HG03159 (cell line): ENCODE measurements around the gene EPN3.

Source experiments
- ATAC-seq: cut with Tn5 transposase; IDR thresholded peaks from one replicate; pipeline ENCODE4 v1.9.1; 2021; ENCODE audit warnings: mild to moderate bottlenecking, moderate library complexity; ENCODE audit not compliant: unreplicated experiment

EPN3 gene

GRCh38 chr17:50532452-50533024 lies at the start of gene EPN3:
EPN3 (plus strand) TSS chr17:50532735; CDS start chr17:50536557, 3,822 bp downstream.
- ATAC-seq, result no peak

DNA sequence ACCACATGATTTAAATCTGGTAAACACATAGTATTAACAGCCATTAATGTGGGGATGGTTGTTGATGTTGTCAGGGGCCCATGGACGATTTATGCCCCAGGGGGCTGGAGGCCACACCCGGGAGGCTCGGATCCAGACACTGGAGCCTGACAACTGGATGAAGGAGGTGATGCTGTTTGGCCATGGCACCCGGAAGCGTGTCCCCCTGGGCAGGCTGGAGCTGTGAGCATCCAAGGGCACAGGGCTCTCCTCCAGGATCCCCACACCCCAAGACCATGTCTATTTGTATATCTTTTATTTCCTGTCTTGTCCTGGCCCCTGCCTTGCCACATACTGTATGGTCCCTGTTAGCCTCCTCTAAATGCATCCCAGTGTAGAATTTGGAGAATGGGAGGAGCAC lies 49.3 kb upstream of the EPN3 start:
- no peak for ATAC-seq

DNA sequence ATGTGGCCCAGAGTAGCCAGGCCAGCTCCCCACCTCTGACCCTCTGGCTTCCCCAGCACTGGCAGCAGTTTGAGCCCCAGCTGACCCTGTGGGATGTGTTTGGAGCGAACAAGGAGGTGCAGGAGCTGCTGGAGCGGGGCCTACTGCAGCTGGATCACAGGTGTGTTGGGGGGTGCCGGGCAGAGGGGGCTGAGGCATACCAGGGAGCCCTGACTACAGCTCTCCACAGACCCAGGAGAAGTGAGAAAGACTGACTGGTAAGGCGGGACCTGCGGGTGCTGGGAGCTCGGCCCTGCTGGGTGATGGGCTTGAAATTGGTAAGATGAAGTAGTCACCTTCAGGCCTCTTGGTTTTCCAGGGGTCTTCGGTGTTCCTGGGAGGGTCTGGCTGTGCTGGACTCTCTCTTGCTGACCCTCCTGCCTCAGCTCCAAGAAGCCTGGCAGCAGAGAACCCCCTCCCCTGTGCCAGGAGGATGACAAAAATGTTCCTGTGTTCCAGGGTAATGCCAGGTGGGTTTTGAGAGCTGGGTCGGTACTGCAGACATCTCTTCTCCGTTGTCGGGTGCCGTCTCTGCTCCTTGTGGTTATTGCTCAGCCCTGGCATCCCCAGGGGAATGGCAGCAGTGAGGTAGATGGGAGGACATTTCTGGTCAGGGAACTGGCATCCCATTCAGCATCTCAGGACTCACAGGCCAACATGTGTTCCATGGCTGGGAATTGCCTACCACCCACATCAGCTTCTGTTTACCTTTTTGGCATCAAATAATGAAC lies 48.0 kb upstream of the EPN3 start:
- no peak for ATAC-seq

- no peak for ATAC-seq
Measured at GRCh38 chr17:50487213-50488096, 45.1 kb upstream of the EPN3 start.

DNA sequence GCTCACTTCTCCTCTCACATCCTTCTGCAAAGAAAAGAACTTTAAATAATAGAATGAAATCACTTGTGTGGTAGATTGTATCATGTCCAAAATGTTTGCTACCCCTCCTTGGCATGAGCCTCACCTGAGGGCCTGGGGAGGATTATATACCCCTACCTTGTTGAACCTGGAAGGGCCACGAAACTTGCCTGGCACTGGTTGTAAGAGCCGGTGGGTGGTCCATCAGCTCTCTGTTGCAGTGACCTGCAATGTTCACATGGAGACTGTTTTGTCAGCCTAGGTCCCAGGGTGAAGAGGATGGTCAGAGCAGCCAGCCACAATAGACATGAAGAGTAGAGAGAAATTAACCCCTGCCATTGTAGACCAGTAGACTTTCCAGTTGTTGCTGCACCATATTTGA lies 43.7 kb upstream of the EPN3 start:
- ATAC-seq, result no peak

DNA sequence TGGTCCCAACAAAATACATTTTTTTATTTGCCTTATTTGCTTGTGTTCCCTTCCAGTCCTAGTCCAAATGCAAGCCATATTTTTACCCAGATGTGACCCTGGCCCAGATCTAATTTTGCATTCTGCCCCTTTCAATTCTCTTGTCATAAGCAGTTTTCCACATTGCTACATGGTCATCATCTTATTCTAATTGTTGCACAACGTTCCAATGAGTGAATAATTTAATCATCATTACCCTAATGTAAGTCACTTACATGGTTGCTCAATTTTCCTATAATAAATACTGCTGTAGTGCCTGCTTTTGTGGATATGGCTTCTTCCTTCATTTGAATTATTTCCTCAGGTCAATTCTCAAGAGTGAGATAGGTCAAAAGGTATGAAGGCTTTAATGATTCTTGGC lies 41.0 kb upstream of the EPN3 start:
- ATAC-seq, result no peak

GRCh38 chr17:50492214-50492613 lies 40.3 kb upstream of the EPN3 start:
- ATAC-seq, result no peak

GRCh38 chr17:50493744-50494143 lies 38.8 kb upstream of the EPN3 start:
- ATAC-seq, result no peak

DNA sequence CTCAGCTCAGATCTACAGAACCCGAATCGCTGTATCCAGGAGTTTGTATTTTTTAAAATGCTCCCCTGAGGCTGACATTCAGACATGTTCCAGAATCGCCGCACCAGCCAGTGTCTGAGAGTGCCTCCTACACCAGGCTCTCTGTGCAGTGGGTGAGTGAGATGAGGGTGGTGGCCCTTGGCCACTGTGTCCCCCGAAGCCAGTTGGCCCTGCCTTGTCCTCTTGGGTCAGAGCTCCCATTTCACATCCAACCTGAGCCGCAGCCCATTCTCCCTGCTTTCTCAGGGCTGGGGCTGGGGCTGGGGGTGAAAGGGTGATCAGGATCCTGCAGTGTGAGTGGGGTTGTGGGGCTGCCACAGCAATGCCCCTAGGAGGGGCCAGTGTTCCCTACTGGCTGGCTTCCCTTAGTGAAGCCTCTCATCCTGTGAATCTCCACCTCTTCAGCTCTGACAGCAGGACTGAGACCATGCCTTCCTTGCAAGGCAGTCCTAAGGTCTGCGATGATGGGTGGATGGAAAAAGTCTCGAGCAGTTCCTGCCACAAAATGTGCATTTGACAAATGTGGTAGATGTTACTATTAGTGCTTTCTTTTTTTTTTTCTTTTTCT lies 37.2 kb upstream of the EPN3 start:
- no peak for ATAC-seq

DNA sequence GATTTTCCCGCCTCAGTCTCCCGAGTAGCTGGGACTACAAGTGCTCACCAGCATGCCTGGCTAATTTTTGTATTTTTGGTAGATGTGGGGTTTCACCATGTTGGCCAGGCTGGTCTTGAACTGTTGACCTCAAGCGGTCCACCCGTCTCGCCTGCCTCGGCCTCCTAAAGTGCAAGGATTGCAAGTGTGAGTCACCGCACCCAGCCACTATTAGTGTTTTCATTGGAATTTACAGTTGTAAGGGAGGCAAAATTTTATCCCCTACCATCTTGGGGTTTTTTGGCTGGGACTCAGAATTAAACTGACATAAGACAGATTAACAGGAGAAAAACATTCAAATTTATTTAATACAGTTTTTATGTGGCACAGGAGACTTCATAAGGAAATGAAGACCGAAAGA lies 36.6 kb upstream of the EPN3 start:
- no peak for ATAC-seq

DNA sequence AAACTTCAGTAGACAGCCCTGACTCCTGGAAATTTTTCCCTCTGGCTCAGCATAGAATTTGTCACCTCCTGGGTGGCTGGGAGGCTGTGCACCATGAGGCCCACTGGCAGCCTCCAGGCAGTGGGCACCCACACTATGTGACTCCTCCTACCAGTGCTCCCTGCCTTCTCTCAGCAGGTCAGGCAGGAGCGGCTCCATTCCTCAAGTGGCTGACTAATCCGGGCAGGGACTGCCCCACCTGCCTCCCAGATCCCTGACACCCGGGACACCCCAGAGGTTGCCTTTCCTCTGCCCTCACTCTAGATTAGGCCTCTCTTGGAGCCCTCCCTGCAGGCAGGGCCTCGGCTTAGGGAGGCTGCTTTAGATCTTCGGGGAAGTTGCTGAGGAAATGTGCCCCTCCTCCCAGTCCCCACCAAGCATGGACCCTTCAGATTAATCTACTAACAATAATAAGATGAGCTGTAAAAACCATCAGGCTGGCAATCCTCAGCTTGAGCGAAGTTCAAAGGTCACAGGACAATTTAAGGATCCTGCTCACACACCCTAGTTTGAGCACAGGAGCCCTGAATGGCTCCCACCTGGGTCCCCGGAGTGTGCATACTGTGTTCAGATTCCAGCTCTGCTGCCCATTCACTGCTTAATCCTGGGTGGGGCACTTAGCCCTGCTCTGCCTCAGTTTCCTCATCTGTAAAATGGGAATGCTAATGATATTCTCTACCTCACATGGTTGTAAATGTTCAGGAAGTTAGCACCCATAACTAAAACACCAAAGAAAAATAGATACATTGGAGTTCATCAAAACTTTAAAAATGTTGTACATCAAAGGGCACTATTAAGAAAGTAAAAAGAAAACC lies 34.3 kb upstream of the EPN3 start:
- no peak for ATAC-seq

DNA sequence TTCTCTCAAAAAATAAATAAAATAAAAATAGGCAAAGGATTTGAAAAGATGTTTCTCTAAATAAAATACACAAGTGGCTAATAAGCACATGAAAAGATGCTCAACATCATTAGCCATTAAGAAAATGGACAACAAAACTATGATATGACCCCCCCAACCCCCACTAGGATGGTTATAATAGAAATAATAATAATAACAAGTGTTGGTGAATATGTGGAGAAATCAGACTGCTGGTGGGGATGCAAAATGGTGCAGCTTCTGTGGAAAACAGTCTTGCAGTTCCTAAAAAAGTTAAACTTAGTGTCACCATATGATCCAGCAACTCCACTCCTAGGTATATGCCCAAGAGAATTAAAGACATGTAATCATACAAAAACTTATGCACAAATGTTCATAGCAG lies 33.3 kb upstream of the EPN3 start:
- no peak for ATAC-seq

DNA sequence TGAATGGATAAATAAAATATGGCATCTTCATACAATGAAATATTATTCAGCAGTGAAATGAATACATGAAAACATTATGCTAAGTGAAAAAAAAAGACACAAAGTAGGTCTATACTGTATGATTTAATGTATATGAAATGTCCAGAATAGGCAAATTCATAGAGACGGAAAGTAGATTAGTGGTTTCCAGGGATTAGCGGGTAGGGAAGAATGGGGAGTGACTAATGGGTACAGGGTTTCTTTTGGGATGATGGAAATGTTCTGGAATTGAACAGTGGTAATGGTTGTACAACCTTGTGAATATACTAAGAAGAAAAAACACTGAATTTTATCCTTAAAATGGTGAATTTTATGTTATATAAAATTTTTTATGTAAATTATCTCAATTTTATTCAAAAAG lies 32.8 kb upstream of the EPN3 start:
- no peak for ATAC-seq

- no peak for ATAC-seq
Measured at GRCh38 chr17:50501054-50501453, 31.5 kb upstream of the EPN3 start.

GRCh38 chr17:50502301-50502990 lies 30.1 kb upstream of the EPN3 start:
- ATAC-seq, result no peak

DNA sequence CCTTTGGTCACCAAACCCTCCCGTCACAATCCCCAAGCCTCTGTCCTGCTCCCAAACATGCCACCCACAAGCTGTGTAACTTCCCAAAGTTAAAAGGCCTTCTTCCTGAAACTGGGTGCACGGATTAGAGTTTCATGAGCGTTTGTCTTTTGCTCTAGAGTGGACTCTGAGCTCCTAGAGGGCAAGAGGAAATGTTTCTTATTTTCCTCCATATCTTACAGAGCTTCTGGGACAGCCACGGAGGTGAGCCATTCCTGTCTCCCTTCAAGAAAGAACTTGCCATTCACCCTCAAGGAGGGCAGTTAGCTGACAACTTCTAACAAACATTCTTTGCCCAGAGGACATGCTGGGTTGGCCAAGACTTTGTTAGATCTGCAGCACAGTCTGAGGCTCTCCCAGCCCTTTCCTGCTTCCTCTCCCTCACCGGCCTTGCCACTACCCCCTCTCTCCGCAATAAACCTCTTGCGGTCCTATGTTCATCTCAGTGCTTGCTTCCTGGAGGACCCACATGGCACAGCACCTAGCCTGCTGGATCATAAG lies 26.9 kb upstream of the EPN3 start:
- ATAC-seq, result no peak

DNA sequence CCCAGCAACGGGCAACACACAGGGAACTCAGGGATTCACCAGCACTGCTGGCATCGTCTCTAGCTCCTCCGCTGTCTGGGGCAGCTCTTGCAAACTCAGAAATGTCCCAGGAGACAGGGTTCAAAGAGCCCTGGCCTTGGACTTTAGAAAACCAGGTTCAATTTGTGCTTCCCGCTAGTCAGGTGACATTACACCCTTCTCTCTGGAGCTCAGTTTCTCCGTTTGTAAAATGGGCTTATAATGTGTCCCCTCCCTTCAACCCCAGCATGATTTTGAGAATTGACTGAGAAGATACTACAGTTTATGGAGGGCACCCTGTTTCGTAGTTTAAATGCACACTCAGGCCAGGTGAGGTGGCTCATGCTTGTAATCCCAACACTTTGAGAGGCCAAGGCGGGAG lies 26.2 kb upstream of the EPN3 start:
- ATAC-seq, result no peak

DNA sequence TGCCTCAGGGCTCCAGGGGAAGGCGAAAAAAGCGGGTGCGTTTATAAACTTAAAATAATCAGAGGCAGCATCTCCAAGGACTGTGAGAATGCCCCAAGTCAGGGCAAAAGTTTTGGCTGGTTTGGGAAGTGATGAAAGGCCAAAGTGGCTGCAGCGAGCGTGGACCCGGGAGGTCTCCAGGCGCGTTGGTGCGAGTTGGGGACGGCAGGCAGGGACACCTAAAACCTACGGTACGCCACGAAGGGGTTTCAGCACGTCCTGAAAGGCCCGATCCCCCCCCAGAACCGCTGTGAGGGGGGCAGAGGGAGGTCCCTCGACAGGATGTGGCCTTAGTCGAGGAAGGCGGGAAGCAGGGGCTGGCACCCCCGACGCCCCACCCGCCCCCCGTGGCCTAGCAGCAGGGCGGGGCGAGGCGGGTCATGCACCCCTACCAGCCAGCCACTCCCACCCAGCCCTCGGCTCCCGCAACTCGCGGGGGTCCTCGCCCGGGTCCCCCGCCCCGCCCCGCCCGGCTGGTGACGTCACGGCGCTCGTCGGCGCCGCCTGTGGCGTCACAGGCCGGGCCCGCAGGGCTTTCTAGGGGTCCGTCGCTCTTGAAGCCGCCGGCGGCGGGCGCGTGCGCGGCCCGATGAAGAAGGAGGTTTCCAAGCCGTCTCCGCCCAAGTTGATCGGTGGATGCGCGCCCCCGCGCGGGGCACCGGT lies 24.5 kb upstream of the EPN3 start, which contains the start of gene MYCBPAP:
Gene MYCBPAP (plus strand): TSS at position 569 of the 702 bp plus-strand sequence. CDS start 236 bp downstream, outside the sequence.
- ATAC-seq, result no peak
